NT2/D1 (cell line): ENCODE data around the gene SLC39A6.

ENCODE experiments used
- YY1 ChIP-seq: IDR thresholded peaks from 2 replicates; pipeline ENCODE4 v1.6.1; 2011; ENCODE audit not compliant: insufficient read length, insufficient read depth
- ZNF274 ChIP-seq: IDR thresholded peaks from 2 replicates; pipeline ENCODE4 v1.6.1; 2011; ENCODE audit warnings: mild to moderate bottlenecking, low read depth, low read length

DNA sequence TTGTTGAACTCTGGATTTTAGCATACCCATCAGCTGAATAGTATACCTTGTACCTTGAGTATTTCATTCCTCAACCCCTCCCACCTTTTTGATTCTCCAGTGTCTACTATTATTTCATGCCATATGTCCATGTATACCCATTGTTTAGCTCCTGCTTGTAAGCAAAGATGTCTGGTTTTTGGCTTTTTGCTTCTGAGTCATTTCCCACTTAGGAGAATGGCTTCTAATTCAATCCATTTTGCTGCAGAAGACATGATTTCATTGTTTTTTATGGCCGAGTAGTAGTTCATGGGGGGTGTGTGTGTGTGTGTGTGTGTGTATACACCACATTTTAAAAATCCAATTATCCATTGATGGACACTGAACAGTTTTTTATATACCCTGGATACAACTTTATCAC, 33.8 kb upstream of the SLC39A6 start:
- TF ChIP-seq ZNF274 (no peak), YY1 (no peak)
